ENCODE data around the gene TP53RK.

Gene TP53RK

DNA sequence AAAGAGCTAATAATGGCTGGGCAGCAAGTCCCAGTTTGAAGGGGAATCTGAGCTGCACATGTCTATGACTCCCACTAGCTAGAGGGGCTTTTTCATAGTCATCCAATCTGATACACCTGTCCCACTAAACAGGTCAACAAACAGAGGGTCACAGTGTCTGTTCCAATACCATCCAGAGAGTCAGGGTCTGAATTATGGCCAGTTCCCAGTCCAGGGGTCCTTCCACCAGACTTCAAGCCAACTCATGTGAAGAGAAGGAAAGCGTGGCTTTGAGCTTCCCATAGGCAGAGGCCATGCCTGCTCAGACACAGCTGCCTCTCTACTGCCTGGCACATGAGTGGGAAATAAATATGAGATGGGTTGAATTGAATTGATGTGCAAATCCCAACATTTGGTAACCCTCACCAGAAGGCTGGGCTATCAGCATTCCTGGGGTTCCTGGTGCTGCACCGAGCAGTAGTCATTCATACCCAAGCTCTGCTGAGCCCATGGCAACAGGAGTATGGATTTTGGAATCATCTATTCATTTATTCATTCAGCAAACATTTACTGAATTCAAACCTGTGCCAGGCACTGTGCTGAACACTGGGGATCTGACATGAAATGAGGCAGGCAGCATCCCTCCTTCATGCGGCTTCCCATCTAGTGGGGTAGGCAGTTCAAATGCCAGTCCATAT, 17.2 kb downstream of the TP53RK start:
- peaks cover 11% of the 10 kb centered on the region for H3K36me3 ChIP-seq (ENCODE audit: control insufficient read depth, insufficient read depth, low read length)
- H3K27ac ChIP-seq (ENCODE audit: low read depth, low read length): no peak overlapping the region
- no peaks in the 10 kb centered on the region for H3K27me3 ChIP-seq (ENCODE audit: control insufficient read depth, insufficient read depth, low read length)

GRCh38 chr20:46670585-46671584, 18.4 kb downstream of the TP53RK start:
- no peak overlapping the region for H3K9ac ChIP-seq (ENCODE audit: low read length)
- peaks cover 8% of the 10 kb centered on the region for H3K4me1 ChIP-seq (ENCODE audit: control insufficient read depth, insufficient read depth, low read length)
- no peak overlapping the region for H3K4me3 ChIP-seq (ENCODE audit: low read depth, low read length)
- no peaks in the 10 kb centered on the region for H3K27me3 ChIP-seq (ENCODE audit: control insufficient read depth, insufficient read depth, low read length)
- H3K9me3 ChIP-seq (ENCODE audit: control insufficient read depth, insufficient read depth, low read depth, low read length): peaks cover 33% of the 10 kb centered on the region
- no peak overlapping the region for H3K27ac ChIP-seq (ENCODE audit: low read depth, low read length)
- H3K36me3 ChIP-seq (ENCODE audit: control insufficient read depth, insufficient read depth, low read length): peaks cover 11% of the 10 kb centered on the region

More for the DNA sequence above, 17.2 kb downstream of the TP53RK start:
- Histone ChIP-seq H3K9me3 (ENCODE audit: control insufficient read depth, insufficient read depth, low read depth, low read length) (peaks cover 33% of the 10 kb centered on the region), H3K9ac (ENCODE audit: low read length) (no peak overlapping the region), H3K4me1 (ENCODE audit: control insufficient read depth, insufficient read depth, low read length) (peaks cover 8% of the 10 kb centered on the region), H3K4me3 (ENCODE audit: low read depth, low read length) (no peak overlapping the region)

DNA sequence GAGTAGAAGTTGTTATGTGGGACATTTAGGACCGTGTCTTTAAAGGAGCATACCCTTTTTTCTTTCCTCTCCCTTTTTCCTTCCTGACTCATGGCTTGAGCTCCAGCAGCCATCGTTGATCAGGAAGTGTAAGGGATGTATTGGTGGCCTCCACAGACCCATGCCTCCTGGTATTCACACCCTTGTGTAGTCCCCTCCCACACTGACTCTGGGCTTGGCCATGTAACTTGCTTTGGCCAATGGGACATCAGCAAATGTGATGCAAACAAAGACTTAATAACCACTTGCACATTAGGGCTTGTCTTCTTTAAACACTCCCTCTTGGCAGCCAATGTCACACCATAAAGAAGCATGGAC, 19.0 kb downstream of the TP53RK start:
- Histone ChIP-seq H3K4me3 (ENCODE audit: low read depth, low read length) (no peak overlapping the region), H3K4me1 (ENCODE audit: control insufficient read depth, insufficient read depth, low read length) (peaks cover 8% of the 10 kb centered on the region), H3K27me3 (ENCODE audit: control insufficient read depth, insufficient read depth, low read length) (no peaks in the 10 kb centered on the region), H3K27ac (ENCODE audit: low read depth, low read length) (no peak overlapping the region), H3K9me3 (ENCODE audit: control insufficient read depth, insufficient read depth, low read depth, low read length) (peaks cover 33% of the 10 kb centered on the region), H3K36me3 (ENCODE audit: control insufficient read depth, insufficient read depth, low read length) (peaks cover 11% of the 10 kb centered on the region), H3K9ac (ENCODE audit: low read length) (no peak overlapping the region)

- H3K9me3 ChIP-seq (ENCODE audit: control insufficient read depth, insufficient read depth, low read depth, low read length): peaks cover 22% of the 10 kb centered on the region
- no peaks in the 10 kb centered on the region for H3K27me3 ChIP-seq (ENCODE audit: control insufficient read depth, insufficient read depth, low read length)
- no peak overlapping the region for H3K27ac ChIP-seq (ENCODE audit: low read depth, low read length)
- peaks cover 13% of the 10 kb centered on the region for H3K36me3 ChIP-seq (ENCODE audit: control insufficient read depth, insufficient read depth, low read length)
- H3K4me1 ChIP-seq (ENCODE audit: control insufficient read depth, insufficient read depth, low read length): no peaks in the 10 kb centered on the region
- no peak overlapping the region for H3K9ac ChIP-seq (ENCODE audit: low read length)
- H3K4me3 ChIP-seq (ENCODE audit: low read depth, low read length): no peak overlapping the region
Measured at GRCh38 chr20:46666818-46667515, 22.3 kb downstream of the TP53RK start.

DNA sequence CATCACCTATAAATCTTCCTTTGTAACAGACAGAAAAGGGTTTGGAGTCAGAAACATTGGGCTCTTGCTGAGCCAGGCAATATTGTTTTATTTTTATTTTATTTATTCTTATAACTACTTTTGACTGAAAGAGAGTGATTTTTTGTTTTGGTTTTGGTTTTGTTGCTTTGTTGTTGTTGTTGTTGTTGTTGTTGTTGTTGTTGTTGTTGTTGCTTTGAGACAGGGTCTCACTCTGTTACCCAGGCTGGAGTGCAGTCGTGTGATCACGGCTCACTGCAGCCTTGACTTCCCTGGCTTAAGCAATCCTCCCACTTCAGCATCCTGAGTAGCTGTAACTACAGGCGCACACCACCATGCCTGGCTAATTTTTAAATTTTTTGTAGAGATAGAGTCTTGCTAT, 22.9 kb downstream of the TP53RK start:
- H3K4me3 ChIP-seq (ENCODE audit: low read depth, low read length): no peak overlapping the region
- no peaks in the 10 kb centered on the region for H3K4me1 ChIP-seq (ENCODE audit: control insufficient read depth, insufficient read depth, low read length)
- H3K27me3 ChIP-seq (ENCODE audit: control insufficient read depth, insufficient read depth, low read length): no peaks in the 10 kb centered on the region
- H3K9me3 ChIP-seq (ENCODE audit: control insufficient read depth, insufficient read depth, low read depth, low read length): peaks cover 17% of the 10 kb centered on the region
- no peak overlapping the region for H3K9ac ChIP-seq (ENCODE audit: low read length)
- peaks cover 13% of the 10 kb centered on the region for H3K36me3 ChIP-seq (ENCODE audit: control insufficient read depth, insufficient read depth, low read length)
- H3K27ac ChIP-seq (ENCODE audit: low read depth, low read length): no peak overlapping the region

- Histone ChIP-seq H3K4me3 (ENCODE audit: low read depth, low read length) (no peak overlapping the region), H3K27me3 (ENCODE audit: control insufficient read depth, insufficient read depth, low read length) (no peaks in the 10 kb centered on the region), H3K4me1 (ENCODE audit: control insufficient read depth, insufficient read depth, low read length) (no peaks in the 10 kb centered on the region), H3K9ac (ENCODE audit: low read length) (no peak overlapping the region), H3K9me3 (ENCODE audit: control insufficient read depth, insufficient read depth, low read depth, low read length) (peaks cover 15% of the 10 kb centered on the region), H3K27ac (ENCODE audit: low read depth, low read length) (no peak overlapping the region), H3K36me3 (ENCODE audit: control insufficient read depth, insufficient read depth, low read length) (peaks cover 9% of the 10 kb centered on the region)
Measured at GRCh38 chr20:46665602-46666001, 23.6 kb downstream of the TP53RK start.

DNA sequence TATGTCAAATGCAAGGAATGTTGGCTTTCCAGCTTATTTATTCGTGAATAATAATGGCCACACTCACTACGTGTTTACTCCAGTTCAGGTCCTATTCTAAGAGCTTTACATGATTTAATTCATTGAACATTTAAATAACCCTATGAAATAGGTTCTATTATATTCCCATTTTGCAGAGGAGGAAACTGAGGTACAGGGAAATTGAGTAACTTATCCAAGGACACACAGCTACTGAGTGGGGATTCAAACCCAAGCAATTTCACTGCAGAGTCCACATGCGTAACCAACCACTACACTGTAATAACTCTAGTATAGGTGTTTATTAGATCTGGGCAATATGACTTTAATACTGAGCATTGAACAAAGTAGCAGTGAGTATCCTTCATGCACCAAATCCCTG, 25.7 kb downstream of the TP53RK start:
- no peak overlapping the region for H3K4me3 ChIP-seq (ENCODE audit: low read depth, low read length)
- H3K9me3 ChIP-seq (ENCODE audit: control insufficient read depth, insufficient read depth, low read depth, low read length): peaks cover 9% of the 10 kb centered on the region; the same call in 1 of the 2 replicates
- H3K4me1 ChIP-seq (ENCODE audit: control insufficient read depth, insufficient read depth, low read length): no peaks in the 10 kb centered on the region
- H3K9ac ChIP-seq (ENCODE audit: low read length): no peak overlapping the region
- H3K27ac ChIP-seq (ENCODE audit: low read depth, low read length): no peak overlapping the region
- H3K27me3 ChIP-seq (ENCODE audit: control insufficient read depth, insufficient read depth, low read length): no peaks in the 10 kb centered on the region
- 0 out of 2 replicates have a peak, but pooled peaks cover 2% of the 10 kb centered on the region for H3K36me3 ChIP-seq (ENCODE audit: control insufficient read depth, insufficient read depth, low read length)

GRCh38 chr20:46661659-46662058, 27.6 kb downstream of the TP53RK start:
- Histone ChIP-seq H3K4me1 (ENCODE audit: control insufficient read depth, insufficient read depth, low read length) (no peaks in the 10 kb centered on the region; the same call in 1 of the 2 replicates), H3K4me3 (ENCODE audit: low read depth, low read length) (no peak overlapping the region), H3K27me3 (ENCODE audit: control insufficient read depth, insufficient read depth, low read length) (no peaks in the 10 kb centered on the region), H3K9ac (ENCODE audit: low read length) (no peak overlapping the region), H3K9me3 (ENCODE audit: control insufficient read depth, insufficient read depth, low read depth, low read length) (peaks cover 9% of the 10 kb centered on the region; the same call in 1 of the 2 replicates), H3K27ac (ENCODE audit: low read depth, low read length) (no peak overlapping the region), H3K36me3 (ENCODE audit: control insufficient read depth, insufficient read depth, low read length) (0 out of 2 replicates have a peak, but pooled peaks cover 2% of the 10 kb centered on the region)

- 0 out of 2 replicates have a peak, but pooled peaks cover 2% of the 10 kb centered on the region for H3K36me3 ChIP-seq (ENCODE audit: control insufficient read depth, insufficient read depth, low read length)
- no peak overlapping the region for H3K4me3 ChIP-seq (ENCODE audit: low read depth, low read length)
- no peak overlapping the region for H3K27ac ChIP-seq (ENCODE audit: low read depth, low read length)
- peaks cover 9% of the 10 kb centered on the region; the same call in 1 of the 2 replicates for H3K9me3 ChIP-seq (ENCODE audit: control insufficient read depth, insufficient read depth, low read depth, low read length)
- H3K27me3 ChIP-seq (ENCODE audit: control insufficient read depth, insufficient read depth, low read length): no peaks in the 10 kb centered on the region
- H3K9ac ChIP-seq (ENCODE audit: low read length): no peak overlapping the region
- no peaks in the 10 kb centered on the region; the same call in 1 of the 2 replicates for H3K4me1 ChIP-seq (ENCODE audit: control insufficient read depth, insufficient read depth, low read length)
Measured at GRCh38 chr20:46660487-46660886, 28.8 kb downstream of the TP53RK start.

GRCh38 chr20:46657618-46658017, 31.6 kb downstream of the TP53RK start:
- Histone ChIP-seq H3K9me3 (ENCODE audit: control insufficient read depth, insufficient read depth, low read depth, low read length) (peaks cover 9% of the 10 kb centered on the region; the same call in 1 of the 2 replicates), H3K36me3 (ENCODE audit: control insufficient read depth, insufficient read depth, low read length) (0 out of 2 replicates have a peak, but pooled peaks cover 2% of the 10 kb centered on the region), H3K4me3 (ENCODE audit: low read depth, low read length) (no peak overlapping the region), H3K9ac (ENCODE audit: low read length) (no peak overlapping the region), H3K4me1 (ENCODE audit: control insufficient read depth, insufficient read depth, low read length) (no peaks in the 10 kb centered on the region; the same call in 1 of the 2 replicates), H3K27ac (ENCODE audit: low read depth, low read length) (no peak overlapping the region), H3K27me3 (ENCODE audit: control insufficient read depth, insufficient read depth, low read length) (peaks cover 2% of the 10 kb centered on the region; the same call in 1 of the 2 replicates)
